ENCODE data around the gene SLBP. TPM values are rescaled to one million over a fixed set of nuclear protein-coding genes. Genes with fewer than 3 reads are reported as not detected.

The SLBP gene
- total RNA-seq, 2 donors from 2014 or later, result 52.1 to 60.7 TPM

DNA sequence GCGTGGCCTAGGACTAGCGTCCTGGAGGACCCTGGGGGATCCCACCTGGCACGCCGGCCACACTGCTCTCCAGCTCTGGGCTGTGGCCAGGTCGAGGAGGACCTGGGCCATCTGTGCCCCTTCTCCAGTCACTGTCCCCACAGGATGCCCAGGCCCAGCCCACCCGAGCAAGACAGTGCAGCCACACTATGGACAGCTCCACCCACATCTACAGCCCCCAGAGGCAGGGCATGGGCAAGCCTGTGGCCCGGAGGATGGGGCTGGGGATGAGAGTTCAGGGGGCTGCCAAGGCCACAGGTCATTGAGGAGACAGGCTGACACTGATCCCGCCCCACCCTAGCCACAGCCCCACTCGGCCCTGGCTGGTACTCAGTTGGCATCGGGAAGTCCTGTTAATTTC is 58.3 kb downstream of the SLBP start:
- Histone ChIP-seq H3K9me3 (ENCODE audit: control insufficient read depth, low read length) (no peaks in the 10 kb centered on the region), H3K9ac (ENCODE audit: extremely low read depth, low read length, poor library complexity, severe bottlenecking) (no peak overlapping the region), H3K4me3 (ENCODE audit: low read length) (no peak overlapping the region), H3K36me3 (ENCODE audit: control insufficient read depth, insufficient read depth, low read length) (no peaks in the 10 kb centered on the region), H3K27ac (ENCODE audit: low read depth, low read length) (no peak overlapping the region), H3K27me3 (ENCODE audit: control insufficient read depth, insufficient read depth, low read length, poor library complexity, severe bottlenecking) (no peaks in the 10 kb centered on the region), H3K4me1 (ENCODE audit: control insufficient read depth, insufficient read depth, low read length) (no peaks in the 10 kb centered on the region)
- Mint-ChIP-seq H3K4me1 (no peaks in the 10 kb centered on the region), H3K4me3 (no peak overlapping the region), H3K27me3 (ENCODE audit: insufficient read depth) (no peaks in the 10 kb centered on the region), H3K36me3 (ENCODE audit: low read depth) (peaks cover 1% of the 10 kb centered on the region), H3K27ac (no peak overlapping the region), H3K9me3 (no peaks in the 10 kb centered on the region)
- WGBS, 2 experiments (ENCODE audit: insufficient coverage in 1 of 2, insufficient read length in 1 of 2), result 88 to 96% methylated on average over 7 to 10 of the region's 10 CpGs
- DNase-seq, result no peak
- TF ChIP-seq, protein P1, sequence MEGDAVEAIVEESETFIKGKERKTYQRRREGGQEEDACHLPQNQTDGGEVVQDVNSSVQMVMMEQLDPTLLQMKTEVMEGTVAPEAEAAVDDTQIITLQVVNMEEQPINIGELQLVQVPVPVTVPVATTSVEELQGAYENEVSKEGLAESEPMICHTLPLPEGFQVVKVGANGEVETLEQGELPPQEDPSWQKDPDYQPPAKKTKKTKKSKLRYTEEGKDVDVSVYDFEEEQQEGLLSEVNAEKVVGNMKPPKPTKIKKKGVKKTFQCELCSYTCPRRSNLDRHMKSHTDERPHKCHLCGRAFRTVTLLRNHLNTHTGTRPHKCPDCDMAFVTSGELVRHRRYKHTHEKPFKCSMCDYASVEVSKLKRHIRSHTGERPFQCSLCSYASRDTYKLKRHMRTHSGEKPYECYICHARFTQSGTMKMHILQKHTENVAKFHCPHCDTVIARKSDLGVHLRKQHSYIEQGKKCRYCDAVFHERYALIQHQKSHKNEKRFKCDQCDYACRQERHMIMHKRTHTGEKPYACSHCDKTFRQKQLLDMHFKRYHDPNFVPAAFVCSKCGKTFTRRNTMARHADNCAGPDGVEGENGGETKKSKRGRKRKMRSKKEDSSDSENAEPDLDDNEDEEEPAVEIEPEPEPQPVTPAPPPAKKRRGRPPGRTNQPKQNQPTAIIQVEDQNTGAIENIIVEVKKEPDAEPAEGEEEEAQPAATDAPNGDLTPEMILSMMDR (conservative IDR thresholded peaks at IDR 0.05), result no peak

DNA sequence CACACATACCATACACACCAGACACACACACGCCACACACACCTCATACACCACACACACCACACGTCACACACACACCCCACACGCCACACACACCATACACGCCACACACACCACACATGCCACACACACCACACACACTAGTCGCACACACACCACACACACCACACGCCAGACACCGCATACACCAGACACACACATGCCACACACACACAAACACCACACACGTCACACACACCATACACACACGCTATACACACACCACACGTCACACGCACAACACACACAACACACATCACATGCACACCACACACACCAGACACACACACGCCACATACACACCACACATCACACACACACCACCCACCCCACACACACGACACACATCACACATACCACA is 60.0 kb downstream of the SLBP start:
- DNase-seq, result no peak
- no peak overlapping the region for H3K9ac ChIP-seq (ENCODE audit: extremely low read depth, low read length, poor library complexity, severe bottlenecking)
- Mint-ChIP-seq H3K36me3 (ENCODE audit: low read depth) (peaks cover 1% of the 10 kb centered on the region), H3K4me3 (no peak overlapping the region), H3K9me3 (no peaks in the 10 kb centered on the region), H3K27ac (no peak overlapping the region), H3K4me1 (no peaks in the 10 kb centered on the region), H3K27me3 (ENCODE audit: insufficient read depth) (no peaks in the 10 kb centered on the region)
- no peaks in the 10 kb centered on the region for H3K27me3 ChIP-seq (ENCODE audit: control insufficient read depth, insufficient read depth, low read length, poor library complexity, severe bottlenecking)
- H3K36me3 ChIP-seq (ENCODE audit: control insufficient read depth, insufficient read depth, low read length), result no peaks in the 10 kb centered on the region
- no peak overlapping the region for H3K27ac ChIP-seq (ENCODE audit: low read depth, low read length)
- no peaks in the 10 kb centered on the region for H3K4me1 ChIP-seq (ENCODE audit: control insufficient read depth, insufficient read depth, low read length)
- no peak overlapping the region for H3K4me3 ChIP-seq (ENCODE audit: low read length)
- TF ChIP-seq, protein P1 (conservative IDR thresholded peaks at IDR 0.05), result no peak
- 90 to 91% methylated on average over 2 to 13 of the region's 13 CpGs for WGBS, 2 experiments (ENCODE audit: insufficient coverage in 1 of 2, insufficient read length in 1 of 2)
- no peaks in the 10 kb centered on the region for H3K9me3 ChIP-seq (ENCODE audit: control insufficient read depth, low read length)

DNA sequence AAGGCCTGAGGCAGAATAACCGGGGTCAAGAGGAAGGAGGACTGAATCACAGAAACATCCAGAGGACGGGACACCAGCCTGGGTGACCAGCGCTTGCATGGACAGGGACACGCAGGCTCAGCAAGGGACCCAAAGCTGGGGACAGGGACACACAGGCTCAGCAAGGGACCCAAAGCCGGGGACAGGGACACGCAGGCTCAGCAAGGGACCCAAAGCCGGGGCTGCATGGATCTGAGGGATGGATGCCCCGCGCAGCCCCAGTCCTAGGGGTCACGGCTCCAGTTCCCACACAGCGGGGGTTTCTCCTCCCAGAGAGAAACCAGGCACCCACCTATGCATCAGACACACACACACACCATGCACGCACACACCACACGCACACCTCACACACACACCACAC is 60.5 kb downstream of the SLBP start:
- Histone ChIP-seq H3K9me3 (ENCODE audit: control insufficient read depth, low read length) (no peaks in the 10 kb centered on the region), H3K4me3 (ENCODE audit: low read length) (no peak overlapping the region), H3K4me1 (ENCODE audit: control insufficient read depth, insufficient read depth, low read length) (no peaks in the 10 kb centered on the region), H3K27me3 (ENCODE audit: control insufficient read depth, insufficient read depth, low read length, poor library complexity, severe bottlenecking) (no peaks in the 10 kb centered on the region), H3K36me3 (ENCODE audit: control insufficient read depth, insufficient read depth, low read length) (no peaks in the 10 kb centered on the region), H3K27ac (ENCODE audit: low read depth, low read length) (no peak overlapping the region), H3K9ac (ENCODE audit: extremely low read depth, low read length, poor library complexity, severe bottlenecking) (no peak overlapping the region)
- WGBS, 2 experiments (ENCODE audit: insufficient coverage in 1 of 2, insufficient read length in 1 of 2), result 92 to 98% methylated on average over 5 to 12 of the region's 13 CpGs
- DNase-seq, result no peak
- peaks cover 1% of the 10 kb centered on the region for H3K36me3 Mint-ChIP-seq (ENCODE audit: low read depth)
- H3K9me3 Mint-ChIP-seq, result no peaks in the 10 kb centered on the region
- H3K27me3 Mint-ChIP-seq (ENCODE audit: insufficient read depth), result no peaks in the 10 kb centered on the region
- no peaks in the 10 kb centered on the region for H3K4me1 Mint-ChIP-seq
- no peak overlapping the region for H3K27ac Mint-ChIP-seq
- TF ChIP-seq, protein P1 (conservative IDR thresholded peaks at IDR 0.05), result no peak
- H3K4me3 Mint-ChIP-seq, result no peak overlapping the region
